GM23338 (cell line): ENCODE data around the gene ZGPAT. TPM values are rescaled to one million over a fixed set of nuclear protein-coding genes. Genes with fewer than 3 reads are reported as not detected.

Source experiments
- ATAC-seq: fragments of 200-7000 bp; cut with Tn5 transposase; 3 replicates; pipeline ENCODE4 v1.9.1; 2020
- DNase-seq: peaks from one replicate; pipeline ENCODE4 v3.0.0-alpha.2; 2015; ENCODE audit warnings: low spot score
- H2AFZ ChIP-seq: fragments of 200-600 bp; sonication (generic); 2 replicates; pipeline ENCODE4 v1.8.0; 2016; ENCODE audit warnings: antibody characterized with exemption, mild to moderate bottlenecking, moderate library complexity
- H3F3A ChIP-seq: fragments of 200-600 bp; sonication (generic); replicated peaks from 2 replicates; pipeline ENCODE4 v1.8.0; 2017; ENCODE audit warnings: antibody characterized with exemption, mixed run types, low read depth
- H3K27ac ChIP-seq: fragments of 200-600 bp; sonication (generic); 2 replicates; pipeline ENCODE4 v1.6.1; 2016; ENCODE audit warnings: low read depth
- H3K27me3 ChIP-seq: fragments of 200-600 bp; sonication (generic); 2 replicates; pipeline ENCODE4 v1.8.0; 2016; ENCODE audit warnings: mild to moderate bottlenecking, mixed run types, moderate library complexity; ENCODE audit not compliant: insufficient read depth
- H3K36me3 ChIP-seq: fragments of 200-600 bp; sonication (generic); 2 replicates; pipeline ENCODE4 v1.8.0; 2016; ENCODE audit warnings: mild to moderate bottlenecking; ENCODE audit not compliant: insufficient read depth
- H3K4me1 ChIP-seq: fragments of 200-600 bp; sonication (generic); 2 replicates; pipeline ENCODE4 v1.8.0; 2016; ENCODE audit warnings: mild to moderate bottlenecking, moderate library complexity; ENCODE audit not compliant: insufficient read depth
- H3K4me2 ChIP-seq: fragments of 200-600 bp; sonication (generic); 2 replicates; pipeline ENCODE4 v1.7.1; 2017; ENCODE audit warnings: mixed run types
- H3K4me3 ChIP-seq: fragments of 200-600 bp; sonication (generic); 2 replicates; pipeline ENCODE4 v1.6.1; 2016; ENCODE audit warnings: mixed run types
- H3K79me2 ChIP-seq: fragments of 200-600 bp; sonication (generic); replicated peaks from 2 replicates; pipeline ENCODE4 v1.8.0; 2017; ENCODE audit warnings: mild to moderate bottlenecking; ENCODE audit not compliant: insufficient read depth
- H3K9me2 ChIP-seq: fragments of 200-600 bp; sonication (generic); 2 replicates; pipeline ENCODE4 v1.8.0; 2017; ENCODE audit not compliant: insufficient read depth
- H4K20me1 ChIP-seq: fragments of 200-600 bp; sonication (generic); replicated peaks from 2 replicates; pipeline ENCODE4 v1.8.0; 2017; ENCODE audit warnings: mild to moderate bottlenecking; ENCODE audit not compliant: insufficient read depth
- H3K27ac Mint-ChIP-seq: 2 replicates; pipeline ENCODE4 v1.8.0; 2020; ENCODE audit warnings: inconsistent platforms, mild to moderate bottlenecking, moderate library complexity, mixed read lengths
- H3K27me3 Mint-ChIP-seq: 3 replicates; pipeline ENCODE4 v1.8.0; 2022; ENCODE audit warnings: low read depth, mild to moderate bottlenecking, moderate library complexity, mixed read lengths, inconsistent platforms; ENCODE audit not compliant: insufficient read depth, poor library complexity
- H3K36me3 Mint-ChIP-seq: 3 replicates; pipeline ENCODE4 v1.8.0; 2021; ENCODE audit warnings: low read depth, mild to moderate bottlenecking, inconsistent platforms, moderate library complexity, mixed read lengths
- H3K4me1 Mint-ChIP-seq: 3 replicates; pipeline ENCODE4 v1.8.0; 2020; ENCODE audit warnings: mild to moderate bottlenecking, inconsistent platforms, mixed read lengths
- H3K4me3 Mint-ChIP-seq: 3 replicates; pipeline ENCODE4 v1.8.0; 2021; ENCODE audit warnings: moderate library complexity, mild to moderate bottlenecking, inconsistent platforms, mixed read lengths
- H3K9me3 Mint-ChIP-seq: 3 replicates; pipeline ENCODE4 v1.8.0; 2020; ENCODE audit warnings: moderate library complexity, mild to moderate bottlenecking, inconsistent platforms, mixed read lengths
- CREB1 ChIP-seq: fragments of 250-450 bp; sonication (Bioruptor Pico); IDR thresholded peaks from 2 replicates; pipeline ENCODE4 v1.5.0; 2020; ENCODE audit warnings: low read depth, mild to moderate bottlenecking, moderate library complexity
- ETS1 ChIP-seq: IDR thresholded peaks from 2 replicates; pipeline ENCODE4 v1.6.1; 2016; ENCODE audit warnings: antibody characterized with exemption
- EZH2phosphoT487 ChIP-seq: fragments of 200-600 bp; sonication (generic); IDR thresholded peaks from one replicate; pipeline ENCODE4 v1.8.1; 2018; ENCODE audit warnings: antibody characterized with exemption; ENCODE audit not compliant: unreplicated experiment
- JUNB ChIP-seq: IDR thresholded peaks from one replicate; pipeline ENCODE4 v1.6.1; 2016; ENCODE audit warnings: antibody characterized with exemption; ENCODE audit not compliant: unreplicated experiment
- POLR2AphosphoS5 ChIP-seq: IDR thresholded peaks from 2 replicates; pipeline ENCODE4 v1.6.1; 2016; ENCODE audit warnings: antibody characterized with exemption, low read depth
- STAT1 ChIP-seq: IDR thresholded peaks from one replicate; pipeline ENCODE4 v1.6.1; 2016; ENCODE audit warnings: antibody characterized with exemption; ENCODE audit not compliant: unreplicated experiment
- polyA plus RNA-seq: library from polyadenylated mRNA; unstranded; fragments of >200 nt; fragmentation: Nextera tagmentation; extraction: Ambion mirVana; gene quantifications from 2 replicates; pipeline ENCODE4 v1.2.1, GENCODE V29; 2016
- total RNA-seq: library from RNA; depleted of rRNA; stranded (reverse); fragments of >200 nt; shearing (Covaris generic); gene quantifications from 2 replicates; pipeline ENCODE4 v1.2.3, GENCODE V29; 2014
- TF ChIP-seq, protein P1 (sequence below): fragments of 250-450 bp; sonication (Bioruptor Pico); IDR thresholded peaks from 2 replicates; pipeline ENCODE4 v1.5.0; 2020; ENCODE audit warnings: mild to moderate bottlenecking, moderate library complexity

Gene ZGPAT
- total and polyA plus RNA-seq, 2 experiments from 2014 or later, result 25.0 to 39.2 TPM

DNA sequence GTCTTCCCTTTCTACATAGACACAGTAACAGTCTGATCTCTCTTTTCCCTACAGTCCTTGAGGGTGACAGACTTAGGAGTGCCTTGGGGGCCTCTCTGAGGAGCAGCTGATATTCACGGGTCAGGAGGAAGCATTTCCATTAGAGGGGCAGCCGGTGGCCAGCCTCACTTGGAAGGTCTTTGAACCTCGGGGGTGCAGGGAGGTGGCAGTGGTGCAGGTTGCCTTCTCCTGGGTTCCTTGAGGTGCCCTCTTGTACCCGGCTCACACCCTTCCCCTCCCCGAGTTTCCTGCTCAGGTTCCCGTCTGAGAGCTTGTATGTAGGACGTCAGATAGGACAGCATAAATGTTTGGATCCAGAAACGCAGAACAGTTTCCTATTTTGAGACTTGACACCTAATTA is 47.2 kb upstream of the ZGPAT start:
- ATAC-seq, result no peak

More for the DNA sequence above, 47.2 kb upstream of the ZGPAT start:
- Histone ChIP-seq H3K79me2 (peaks cover 8% of the 10 kb centered on the region), H3K4me1 (peaks cover 7% of the 10 kb centered on the region; the same call in 1 of the 2 replicates), H2AFZ (no peak overlapping the region), H3K4me2 (no peak overlapping the region), H3K27ac (no peak overlapping the region), H3K27me3 (no peaks in the 10 kb centered on the region), H3K9me2 (no peaks in the 10 kb centered on the region), H3F3A (peaks cover 4% of the 10 kb centered on the region; the same call in 1 of the 2 replicates), H3K36me3 (no peaks in the 10 kb centered on the region), H3K4me3 (no peak overlapping the region), H4K20me1 (no peaks in the 10 kb centered on the region; the same call in 1 of the 2 replicates)
- TF ChIP-seq STAT1 (no peak), ETS1 (no peak), EZH2phosphoT487 (no peak), POLR2AphosphoS5 (no peak), CREB1 (CRISPR knock-in tag) (no peak), JUNB (no peak)
- TF ChIP-seq, protein P1, sequence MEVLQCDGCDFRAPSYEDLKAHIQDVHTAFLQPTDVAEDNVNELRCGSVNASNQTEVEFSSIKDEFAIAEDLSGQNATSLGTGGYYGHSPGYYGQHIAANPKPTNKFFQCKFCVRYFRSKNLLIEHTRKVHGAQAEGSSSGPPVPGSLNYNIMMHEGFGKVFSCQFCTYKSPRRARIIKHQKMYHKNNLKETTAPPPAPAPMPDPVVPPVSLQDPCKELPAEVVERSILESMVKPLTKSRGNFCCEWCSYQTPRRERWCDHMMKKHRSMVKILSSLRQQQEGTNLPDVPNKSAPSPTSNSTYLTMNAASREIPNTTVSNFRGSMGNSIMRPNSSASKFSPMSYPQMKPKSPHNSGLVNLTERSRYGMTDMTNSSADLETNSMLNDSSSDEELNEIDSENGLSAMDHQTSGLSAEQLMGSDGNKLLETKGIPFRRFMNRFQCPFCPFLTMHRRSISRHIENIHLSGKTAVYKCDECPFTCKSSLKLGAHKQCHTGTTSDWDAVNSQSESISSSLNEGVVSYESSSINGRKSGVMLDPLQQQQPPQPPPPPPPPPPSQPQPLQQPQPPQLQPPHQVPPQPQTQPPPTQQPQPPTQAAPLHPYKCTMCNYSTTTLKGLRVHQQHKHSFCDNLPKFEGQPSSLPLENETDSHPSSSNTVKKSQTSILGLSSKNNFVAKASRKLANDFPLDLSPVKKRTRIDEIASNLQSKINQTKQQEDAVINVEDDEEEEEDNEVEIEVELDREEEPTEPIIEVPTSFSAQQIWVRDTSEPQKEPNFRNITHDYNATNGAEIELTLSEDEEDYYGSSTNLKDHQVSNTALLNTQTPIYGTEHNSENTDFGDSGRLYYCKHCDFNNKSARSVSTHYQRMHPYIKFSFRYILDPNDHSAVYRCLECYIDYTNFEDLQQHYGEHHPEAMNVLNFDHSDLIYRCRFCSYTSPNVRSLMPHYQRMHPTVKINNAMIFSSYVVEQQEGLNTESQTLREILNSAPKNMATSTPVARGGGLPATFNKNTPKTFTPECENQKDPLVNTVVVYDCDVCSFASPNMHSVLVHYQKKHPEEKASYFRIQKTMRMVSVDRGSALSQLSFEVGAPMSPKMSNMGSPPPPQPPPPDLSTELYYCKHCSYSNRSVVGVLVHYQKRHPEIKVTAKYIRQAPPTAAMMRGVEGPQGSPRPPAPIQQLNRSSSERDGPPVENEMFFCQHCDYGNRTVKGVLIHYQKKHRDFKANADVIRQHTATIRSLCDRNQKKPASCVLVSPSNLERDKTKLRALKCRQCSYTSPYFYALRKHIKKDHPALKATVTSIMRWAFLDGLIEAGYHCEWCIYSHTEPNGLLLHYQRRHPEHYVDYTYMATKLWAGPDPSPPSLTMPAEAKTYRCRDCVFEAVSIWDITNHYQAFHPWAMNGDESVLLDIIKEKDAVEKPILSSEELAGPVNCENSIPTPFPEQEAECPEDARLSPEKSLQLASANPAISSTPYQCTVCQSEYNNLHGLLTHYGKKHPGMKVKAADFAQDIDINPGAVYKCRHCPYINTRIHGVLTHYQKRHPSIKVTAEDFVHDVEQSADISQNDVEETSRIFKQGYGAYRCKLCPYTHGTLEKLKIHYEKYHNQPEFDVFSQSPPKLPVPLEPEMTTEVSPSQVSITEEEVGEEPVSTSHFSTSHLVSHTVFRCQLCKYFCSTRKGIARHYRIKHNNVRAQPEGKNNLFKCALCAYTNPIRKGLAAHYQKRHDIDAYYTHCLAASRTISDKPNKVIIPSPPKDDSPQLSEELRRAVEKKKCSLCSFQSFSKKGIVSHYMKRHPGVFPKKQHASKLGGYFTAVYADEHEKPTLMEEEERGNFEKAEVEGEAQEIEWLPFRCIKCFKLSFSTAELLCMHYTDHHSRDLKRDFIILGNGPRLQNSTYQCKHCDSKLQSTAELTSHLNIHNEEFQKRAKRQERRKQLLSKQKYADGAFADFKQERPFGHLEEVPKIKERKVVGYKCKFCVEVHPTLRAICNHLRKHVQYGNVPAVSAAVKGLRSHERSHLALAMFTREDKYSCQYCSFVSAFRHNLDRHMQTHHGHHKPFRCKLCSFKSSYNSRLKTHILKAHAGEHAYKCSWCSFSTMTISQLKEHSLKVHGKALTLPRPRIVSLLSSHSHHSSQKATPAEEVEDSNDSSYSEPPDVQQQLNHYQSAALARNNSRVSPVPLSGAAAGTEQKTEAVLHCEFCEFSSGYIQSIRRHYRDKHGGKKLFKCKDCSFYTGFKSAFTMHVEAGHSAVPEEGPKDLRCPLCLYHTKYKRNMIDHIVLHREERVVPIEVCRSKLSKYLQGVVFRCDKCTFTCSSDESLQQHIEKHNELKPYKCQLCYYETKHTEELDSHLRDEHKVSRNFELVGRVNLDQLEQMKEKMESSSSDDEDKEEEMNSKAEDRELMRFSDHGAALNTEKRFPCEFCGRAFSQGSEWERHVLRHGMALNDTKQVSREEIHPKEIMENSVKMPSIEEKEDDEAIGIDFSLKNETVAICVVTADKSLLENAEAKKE (CRISPR knock-in tag), result no peak
- Mint-ChIP-seq H3K27ac (no peak overlapping the region), H3K4me1 (peaks cover 24% of the 10 kb centered on the region), H3K4me3 (no peak overlapping the region), H3K36me3 (peaks cover 31% of the 10 kb centered on the region), H3K27me3 (peaks cover 13% of the 10 kb centered on the region), H3K9me3 (no peaks in the 10 kb centered on the region)
- no peak for DNase-seq
